ENCODE results near the gene ELF1.
"Not testable (repeated sequence)": the region's sequence is repeated elsewhere in the genome, so short reads cannot be mapped to it uniquely, and the experiment has no call there.

ELF1 gene

DNA sequence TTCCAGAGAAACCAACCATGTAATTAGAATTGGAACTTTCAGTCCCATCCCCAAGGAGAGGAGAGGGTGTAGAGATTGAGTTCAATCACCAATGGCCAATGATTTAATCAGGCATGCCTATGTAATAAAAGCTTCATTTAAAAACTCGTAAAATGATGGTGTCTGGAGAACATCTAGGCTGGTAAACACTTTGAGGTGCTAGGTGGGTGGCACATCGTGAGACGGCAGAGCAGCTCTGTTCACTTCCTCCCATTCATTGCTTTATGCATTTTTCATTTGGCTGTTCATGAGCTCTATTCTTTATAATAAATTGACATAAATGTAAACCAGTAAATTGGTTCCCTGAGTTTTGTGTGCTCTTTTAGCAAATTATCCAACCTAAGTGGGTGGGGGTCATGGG is 90.1 kb downstream of the ELF1 start:
- no peak for TF ChIP-seq CTCF (IDR thresholded peaks at IDR 0.05; ENCODE audit: insufficient read depth, low read depth, low read length, missing control alignments)
- DNase-seq (ENCODE audit: low read depth): no peak

DNA sequence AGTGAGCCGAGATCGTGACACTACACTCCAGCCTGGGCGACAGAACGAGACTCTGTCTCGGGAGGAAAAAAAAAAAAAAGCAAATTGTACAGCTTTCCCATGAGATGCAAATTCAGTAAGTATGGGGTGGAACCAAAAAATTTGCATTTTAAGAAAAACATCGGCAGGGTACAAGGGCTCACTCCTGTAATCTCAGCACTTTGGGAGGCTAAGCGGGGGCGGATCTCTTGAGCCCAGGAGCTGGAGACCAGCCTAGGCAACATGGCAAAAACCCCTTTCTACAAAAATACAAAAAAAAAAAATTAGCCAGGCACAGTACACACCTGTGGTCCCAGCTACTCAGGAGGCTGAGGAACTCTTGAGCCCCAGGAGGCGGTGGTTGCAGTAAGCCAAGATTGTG is 91.2 kb downstream of the ELF1 start:
- TF ChIP-seq CTCF (IDR thresholded peaks at IDR 0.05; ENCODE audit: insufficient read depth, low read depth, low read length, missing control alignments): no peak
- H3K4me3 ChIP-seq (ENCODE audit: low read length): no peak overlapping the region
- no peak for DNase-seq (ENCODE audit: low read depth)

More for the DNA sequence above, 90.1 kb downstream of the ELF1 start:
- no peak overlapping the region for H3K4me3 ChIP-seq (ENCODE audit: low read length)

DNA sequence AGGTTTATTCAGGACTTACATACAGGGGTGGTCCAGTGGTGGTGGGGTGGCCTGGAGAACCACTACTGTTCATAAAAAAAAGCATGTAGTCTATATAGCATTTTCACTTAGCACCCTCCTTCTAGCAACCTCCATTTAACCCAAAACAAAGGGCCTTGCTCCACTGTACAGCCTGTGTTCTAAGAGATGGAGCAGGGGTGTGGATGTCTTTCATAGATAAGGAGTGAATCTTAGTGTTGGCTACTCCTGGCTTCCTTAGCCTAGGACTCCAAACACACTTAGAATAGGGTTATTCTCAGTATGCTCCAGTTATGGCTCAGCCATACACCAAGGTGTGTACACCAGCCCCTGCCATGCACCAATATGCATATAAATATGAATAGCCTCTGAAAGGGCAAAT is 95.2 kb downstream of the ELF1 start:
- no peak overlapping the region for H3K4me3 ChIP-seq (ENCODE audit: low read length)
- DNase-seq (ENCODE audit: low read depth): no peak
- no peak for TF ChIP-seq CTCF (IDR thresholded peaks at IDR 0.05; ENCODE audit: insufficient read depth, low read depth, low read length, missing control alignments)

DNA sequence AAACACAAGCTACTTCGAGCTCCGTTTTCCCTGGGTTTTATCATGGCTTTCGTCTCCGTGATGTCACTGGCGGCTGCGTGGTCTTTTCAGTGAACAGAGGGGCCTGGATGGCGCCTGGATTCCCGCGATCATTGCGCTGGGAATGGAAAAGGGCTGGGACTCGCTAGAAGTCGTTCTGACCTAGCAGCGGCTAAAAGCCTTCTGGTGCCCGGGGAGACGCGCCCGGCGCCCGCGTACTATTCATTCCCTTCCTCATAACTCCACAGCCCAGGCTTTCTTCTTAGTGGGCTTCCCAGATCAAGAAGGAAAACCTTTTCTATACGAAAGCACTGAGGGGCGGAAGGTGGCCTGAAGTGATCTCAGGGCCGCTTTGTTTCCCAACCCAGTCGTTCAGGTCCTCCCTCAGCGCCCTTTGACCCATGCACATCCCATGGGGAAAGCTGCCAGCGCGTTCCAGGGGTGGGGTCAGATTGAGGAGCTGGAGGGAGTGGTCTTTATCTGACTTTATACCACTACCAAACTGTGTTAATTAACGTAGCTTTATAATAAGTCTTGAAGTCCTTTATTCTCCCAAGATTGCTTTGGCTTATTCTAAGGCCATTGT is 96.6 kb downstream of the ELF1 start:
- H3K4me3 ChIP-seq (ENCODE audit: low read length): no peak overlapping the region

GRCh38 chr13:40920826-40921225 is 98.3 kb downstream of the ELF1 start:
- TF ChIP-seq CTCF (IDR thresholded peaks at IDR 0.05; ENCODE audit: insufficient read depth, low read depth, low read length, missing control alignments): no peak
- no peak for DNase-seq (ENCODE audit: low read depth)
- H3K4me3 ChIP-seq (ENCODE audit: low read length): peak overlapping the region; percentile 81

More for the DNA sequence above, 96.6 kb downstream of the ELF1 start:
- TF ChIP-seq CTCF (IDR thresholded peaks at IDR 0.05; ENCODE audit: insufficient read depth, low read depth, low read length, missing control alignments): no peak
- DNase-seq (ENCODE audit: low read depth): no peak

GRCh38 chr13:40919901-40920300 is 99.2 kb downstream of the ELF1 start:
- not testable (repeated sequence) for DNase-seq (ENCODE audit: low read depth); H3K4me3 ChIP-seq (ENCODE audit: low read length)

GRCh38 chr13:40916207-40916998 is 102.7 kb downstream of the ELF1 start:
- no peak overlapping the region for H3K4me3 ChIP-seq (ENCODE audit: low read length)
- peak; percentile 53 for DNase-seq (ENCODE audit: low read depth)
- TF ChIP-seq CTCF (IDR thresholded peaks at IDR 0.05; ENCODE audit: insufficient read depth, low read depth, low read length, missing control alignments): no peak

DNA sequence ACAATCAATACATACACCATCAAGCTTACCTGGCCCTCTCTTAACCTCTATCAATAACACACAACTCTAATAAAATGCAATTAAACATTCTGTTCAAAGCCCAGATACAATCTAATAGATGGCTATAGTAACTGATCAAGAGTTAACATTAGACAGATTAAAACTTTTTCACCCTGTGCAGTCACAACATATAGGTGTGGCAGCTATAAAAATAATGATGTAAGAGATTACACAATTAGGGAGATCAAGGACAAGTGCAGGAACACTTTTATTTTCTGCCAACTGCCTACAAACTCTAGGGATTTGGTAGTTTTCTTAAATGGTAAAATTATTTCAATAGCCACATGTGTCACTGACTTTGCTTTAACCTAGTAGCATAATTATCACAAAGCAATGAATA is 104.3 kb downstream of the ELF1 start:
- DNase-seq (ENCODE audit: low read depth); H3K4me3 ChIP-seq (ENCODE audit: low read length): not testable (repeated sequence)

Data from epithelial cell of esophagus (primary cell).